HK-2 (cell line): ENCODE results near the gene NEURL3.

Experiments
- DNase-seq: peaks from one replicate; pipeline ENCODE4 v3.0.0-alpha.2; 2018; ENCODE audit not compliant: unreplicated experiment

The NEURL3 gene

GRCh38 chr2:96539215-96539920 lies 34.2 kb upstream of the NEURL3 start:
- DNase-seq, result no peak

GRCh38 chr2:96538487-96539214 lies 33.5 kb upstream of the NEURL3 start:
- no peak for DNase-seq

GRCh38 chr2:96537734-96538486 lies 32.8 kb upstream of the NEURL3 start:
- DNase-seq, result no peak

GRCh38 chr2:96537066-96537733 lies 32.0 kb upstream of the NEURL3 start:
- peak; percentile 53 for DNase-seq

GRCh38 chr2:96536445-96537065 lies 31.4 kb upstream of the NEURL3 start, which contains the start of gene ARID5A:
Gene ARID5A (plus strand): TSS chr2:96536752. CDS start chr2:96536827, 75 bp downstream.
- peak; percentile 85 for DNase-seq

GRCh38 chr2:96535331-96535730 lies 30.2 kb upstream of the NEURL3 start:
- DNase-seq, result no peak

- no peak for DNase-seq
These were observed 29.6 kb upstream of the NEURL3 start for GRCh38 chr2:96534701-96535181.

GRCh38 chr2:96534141-96534540 lies 29.0 kb upstream of the NEURL3 start:
- DNase-seq, result no peak

GRCh38 chr2:96533292-96534073 lies 28.3 kb upstream of the NEURL3 start:
- no peak for DNase-seq

GRCh38 chr2:96532641-96533291 lies 27.6 kb upstream of the NEURL3 start:
- DNase-seq, result no peak

GRCh38 chr2:96531872-96532505 lies 26.8 kb upstream of the NEURL3 start:
- peak; percentile 87 for DNase-seq

GRCh38 chr2:96531366-96531765 lies 26.2 kb upstream of the NEURL3 start:
- DNase-seq, result no peak

GRCh38 chr2:96530474-96531357 lies 25.6 kb upstream of the NEURL3 start:
- DNase-seq, result no peak

- DNase-seq, result no peak
These were observed 24.9 kb upstream of the NEURL3 start for GRCh38 chr2:96530144-96530430.

GRCh38 chr2:96529376-96530143 lies 24.4 kb upstream of the NEURL3 start:
- DNase-seq, result no peak

GRCh38 chr2:96528700-96529375 lies 23.7 kb upstream of the NEURL3 start:
- no peak for DNase-seq

- DNase-seq, result no peak
These were observed 23.0 kb upstream of the NEURL3 start for GRCh38 chr2:96528006-96528699.
